LNCAP (cell line): Measurements from ENCODE around the gene OR6J1.

Source experiments
- TF ChIP-seq, protein P1 (sequence below): fragments of 450-650 bp; IDR thresholded peaks from 2 replicates; pipeline ENCODE4 v1.5.1; 2017; ENCODE audit warnings: mild to moderate bottlenecking

OR6J1 gene

DNA sequence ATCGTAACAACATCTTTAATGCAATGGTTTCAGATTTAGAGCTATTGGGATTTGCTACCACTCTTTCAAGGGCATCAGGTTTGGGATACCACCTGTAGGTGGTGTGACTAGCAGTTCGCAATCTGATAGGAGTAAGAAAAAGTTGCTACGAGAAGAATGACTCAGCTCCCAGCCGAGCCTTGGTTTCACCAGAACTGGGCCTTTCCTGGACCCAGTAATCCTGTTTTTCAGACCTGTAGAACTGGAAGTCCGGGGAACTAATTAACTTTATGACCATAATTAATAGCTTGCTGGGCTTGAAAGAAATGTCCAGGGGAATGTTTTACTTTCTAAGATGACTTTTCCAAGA is 45.3 kb downstream of the OR6J1 start:
- TF ChIP-seq, protein P1, sequence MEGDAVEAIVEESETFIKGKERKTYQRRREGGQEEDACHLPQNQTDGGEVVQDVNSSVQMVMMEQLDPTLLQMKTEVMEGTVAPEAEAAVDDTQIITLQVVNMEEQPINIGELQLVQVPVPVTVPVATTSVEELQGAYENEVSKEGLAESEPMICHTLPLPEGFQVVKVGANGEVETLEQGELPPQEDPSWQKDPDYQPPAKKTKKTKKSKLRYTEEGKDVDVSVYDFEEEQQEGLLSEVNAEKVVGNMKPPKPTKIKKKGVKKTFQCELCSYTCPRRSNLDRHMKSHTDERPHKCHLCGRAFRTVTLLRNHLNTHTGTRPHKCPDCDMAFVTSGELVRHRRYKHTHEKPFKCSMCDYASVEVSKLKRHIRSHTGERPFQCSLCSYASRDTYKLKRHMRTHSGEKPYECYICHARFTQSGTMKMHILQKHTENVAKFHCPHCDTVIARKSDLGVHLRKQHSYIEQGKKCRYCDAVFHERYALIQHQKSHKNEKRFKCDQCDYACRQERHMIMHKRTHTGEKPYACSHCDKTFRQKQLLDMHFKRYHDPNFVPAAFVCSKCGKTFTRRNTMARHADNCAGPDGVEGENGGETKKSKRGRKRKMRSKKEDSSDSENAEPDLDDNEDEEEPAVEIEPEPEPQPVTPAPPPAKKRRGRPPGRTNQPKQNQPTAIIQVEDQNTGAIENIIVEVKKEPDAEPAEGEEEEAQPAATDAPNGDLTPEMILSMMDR = peak; percentile 33; the same call in 1 of the 2 replicates

DNA sequence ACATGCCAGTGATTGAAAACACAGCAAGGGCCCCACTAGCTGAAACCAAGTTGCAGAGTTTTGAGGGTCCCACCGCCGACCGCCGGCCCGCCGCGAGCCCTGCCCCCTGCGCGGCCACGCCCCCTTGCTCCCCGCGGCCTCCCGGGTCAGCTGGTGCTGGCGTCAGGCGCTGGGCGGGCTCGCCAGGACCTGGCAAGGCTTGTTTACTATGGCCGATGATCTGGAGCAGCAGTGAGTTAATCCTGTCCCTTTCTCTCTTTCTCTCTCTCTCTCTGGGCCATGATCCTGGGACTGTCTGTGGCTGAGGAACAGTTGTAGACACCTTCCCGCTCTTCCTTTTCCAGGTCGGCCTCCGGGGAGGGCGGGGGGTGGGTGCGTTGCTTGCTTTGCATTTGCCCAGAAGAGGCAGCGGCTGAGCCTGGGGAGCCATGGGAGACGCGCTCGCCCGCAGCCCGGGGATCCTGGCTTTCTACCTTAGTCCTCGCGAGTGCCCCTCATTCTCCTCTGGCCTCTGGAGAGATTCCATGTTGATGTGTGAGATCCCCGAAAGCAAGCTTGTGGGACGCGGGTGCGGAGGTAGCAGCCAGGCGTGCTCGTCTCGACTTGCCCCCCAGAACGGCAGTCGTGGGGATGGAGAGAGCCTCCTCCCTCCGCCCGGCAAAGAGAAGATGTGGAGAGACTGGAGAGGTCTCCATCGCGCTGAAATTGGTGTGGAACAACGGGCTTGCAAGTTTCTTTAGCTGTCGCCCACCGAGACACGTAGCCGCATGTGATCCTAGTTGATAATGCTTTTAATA is 45.9 kb downstream of the OR6J1 start, which contains the start of gene ABHD4:
Gene ABHD4 (plus strand): TSS at position 202 of the 797 bp plus-strand sequence. CDS start 7 bp downstream, at position 209.
- TF ChIP-seq, protein P1 = no peak

DNA sequence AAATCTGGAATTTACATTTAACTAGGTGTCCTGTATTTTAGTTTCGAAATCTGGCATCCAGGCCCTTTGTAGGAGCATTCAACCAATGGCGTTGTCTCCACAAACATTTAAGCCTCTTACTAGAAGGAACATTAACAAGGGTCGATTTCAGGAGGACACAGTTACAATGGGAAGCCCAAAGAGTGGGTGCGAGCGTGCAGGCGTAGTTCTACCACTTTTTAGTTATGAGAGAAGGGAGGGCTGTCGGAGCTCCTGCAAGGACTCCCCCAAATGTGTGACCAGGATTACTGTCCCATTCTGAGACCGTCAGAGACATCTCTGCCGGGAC is 46.4 kb downstream of the OR6J1 start:
- TF ChIP-seq, protein P1 = no peak

DNA sequence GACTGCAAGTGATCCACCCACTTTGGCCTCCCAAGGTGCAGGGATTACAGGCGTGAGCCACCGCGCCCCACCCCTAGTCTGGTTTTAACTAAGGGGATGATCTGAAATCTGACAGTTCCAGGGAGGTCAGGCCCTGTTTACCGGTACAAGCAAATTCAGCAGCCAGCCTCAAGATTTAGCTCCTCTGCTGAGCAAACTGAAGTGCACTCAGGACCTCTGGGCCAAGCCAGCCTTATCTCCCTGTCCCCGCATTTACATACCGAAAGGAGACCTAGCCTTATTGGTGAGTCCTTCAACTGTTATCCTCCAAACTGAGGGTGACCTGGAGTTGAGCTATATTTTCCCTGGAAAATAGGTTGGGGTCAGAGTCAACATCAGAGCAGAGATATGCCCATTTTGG is 46.9 kb downstream of the OR6J1 start:
- TF ChIP-seq, protein P1 = no peak

DNA sequence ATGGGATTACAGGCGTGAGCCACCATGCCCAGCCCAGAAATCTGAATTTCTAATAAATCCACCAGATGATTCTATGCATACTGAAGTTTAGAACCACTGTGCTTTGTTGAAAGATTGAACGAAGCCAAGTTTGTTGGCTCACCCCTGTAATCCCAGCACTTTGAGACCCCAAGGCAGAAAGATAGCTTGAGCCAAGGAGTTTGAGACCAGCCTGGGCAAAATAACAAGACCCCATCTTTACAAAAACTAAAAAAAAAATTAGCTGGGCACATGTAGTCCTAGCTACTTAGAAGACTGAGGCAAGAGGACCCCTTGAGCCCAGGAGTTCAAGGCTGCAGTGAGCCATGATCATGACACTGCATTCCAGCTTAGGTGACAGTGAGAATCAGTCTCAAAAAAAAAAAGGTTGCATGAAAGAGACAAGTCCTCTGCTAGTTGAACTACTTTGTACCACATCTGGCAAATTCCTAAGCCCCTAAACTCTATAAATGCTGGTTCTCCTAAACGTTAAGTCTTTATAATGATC is 47.7 kb downstream of the OR6J1 start:
- TF ChIP-seq, protein P1 = no peak

DNA sequence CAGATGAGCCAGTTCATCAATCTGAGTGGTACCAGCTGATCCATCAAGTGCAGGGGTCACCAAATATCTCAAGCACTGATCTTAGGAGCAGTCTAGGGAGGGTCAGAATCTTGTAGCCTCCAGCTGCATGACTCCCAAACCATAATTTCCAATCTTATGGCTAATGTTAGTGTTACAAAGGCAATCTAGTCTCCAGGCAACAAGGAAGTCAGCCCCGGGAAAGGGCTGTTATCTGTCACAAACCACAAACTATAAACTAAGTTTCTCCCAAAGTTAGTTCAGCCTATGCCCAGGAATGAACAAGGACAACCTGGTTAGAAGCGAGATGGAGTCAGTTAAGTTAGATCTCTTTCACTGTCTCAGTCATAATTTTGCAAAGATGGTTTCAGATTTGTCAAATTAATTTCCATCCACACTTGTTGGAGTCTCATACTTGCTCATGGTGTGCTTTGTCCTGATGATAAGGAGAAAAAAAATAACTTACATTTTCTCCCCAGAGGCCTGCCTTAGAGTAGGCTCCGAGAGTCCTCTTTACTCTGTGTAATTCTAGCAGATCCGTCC is 49.9 kb downstream of the OR6J1 start:
- TF ChIP-seq, protein P1 = no peak

DNA sequence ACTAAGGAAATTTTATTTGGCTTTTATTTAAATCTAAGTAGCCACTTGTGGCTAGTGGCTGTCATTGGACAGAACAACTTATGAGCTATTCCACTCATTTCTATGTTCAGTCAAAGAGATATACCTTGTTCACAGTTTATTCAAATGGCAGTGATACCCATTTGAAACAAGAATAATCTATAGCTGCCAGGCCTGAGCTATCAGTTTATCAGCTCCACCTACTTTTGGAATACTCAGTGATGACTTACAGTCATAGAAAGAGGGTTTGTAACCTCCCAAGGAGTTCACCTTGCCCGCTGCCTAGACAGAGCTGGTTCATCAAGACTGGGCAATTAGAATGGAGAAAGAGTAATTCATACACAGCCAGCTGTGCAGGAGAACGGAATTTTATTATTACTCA is 50.6 kb downstream of the OR6J1 start:
- TF ChIP-seq, protein P1 = no peak
